Activated naive CD4-positive, alpha-beta T cell treated with anti-CD3 and anti-CD28 coated beads, Interleukin-2, amount 10 ng/mL, durations not matched to agents 7 days and 5 days (primary cell): ENCODE measurements around the gene DIP2B.
"Not testable (repeated sequence)": the region's sequence is repeated elsewhere in the genome, so short reads cannot be mapped to it uniquely, and the experiment has no call there.

Source experiments
- CTCF ChIA-PET: fragments of 350-600 bp; sonication (Branson Sonifier 250); formaldehyde crosslinking; loops from one replicate; lab custom pipeline; 2021; ENCODE audit warnings: antibody characterized with exemption; lab: Charles Lee
- DNase-seq: peaks from one replicate; pipeline ENCODE4 v3.0.0-alpha.2; 2020
- H3K27ac Mint-ChIP-seq: one replicate; pipeline ENCODE4 v1.8.0; 2021; ENCODE audit warnings: mild to moderate bottlenecking, moderate library complexity, mixed read lengths
- H3K27me3 Mint-ChIP-seq: one replicate; pipeline ENCODE4 v1.8.0; 2021; ENCODE audit warnings: mild to moderate bottlenecking, mixed read lengths
- H3K36me3 Mint-ChIP-seq: one replicate; pipeline ENCODE4 v1.8.0; 2021; ENCODE audit warnings: mixed read lengths
- H3K4me1 Mint-ChIP-seq: one replicate; pipeline ENCODE4 v1.8.0; 2021; ENCODE audit warnings: mixed read lengths
- H3K4me3 Mint-ChIP-seq: one replicate; pipeline ENCODE4 v1.8.0; 2021; ENCODE audit warnings: mild to moderate bottlenecking, moderate library complexity, mixed read lengths
- H3K9me3 Mint-ChIP-seq: one replicate; pipeline ENCODE4 v1.8.0; 2021; ENCODE audit warnings: mixed read lengths

Gene DIP2B

GRCh38 chr12:50549885-50550284 lies 45.1 kb downstream of the DIP2B start:
- Mint-ChIP-seq H3K4me3 (no peak overlapping the region), H3K9me3 (no peaks in the 10 kb centered on the region), H3K27ac (no peak overlapping the region), H3K27me3 (no peaks in the 10 kb centered on the region), H3K4me1 (peaks cover 11% of the 10 kb centered on the region), H3K36me3 (peaks cover 19% of the 10 kb centered on the region)
- no peak for DNase-seq
- CTCF ChIA-PET, result interaction anchor here (0.9 kb wide), 1 partner anchor 10 kb away, joined by 4 read pairs; no protein-coding TSS in a partner anchor

GRCh38 chr12:50550530-50551223 lies 45.9 kb downstream of the DIP2B start:
- CTCF ChIA-PET, result interaction anchor here (0.7 to 0.9 kb wide), 2 partner anchors 11 to 1193 kb away, joined by 3 to 4 read pairs; no protein-coding TSS in a partner anchor
- Mint-ChIP-seq H3K36me3 (peaks cover 24% of the 10 kb centered on the region), H3K4me3 (no peak overlapping the region), H3K9me3 (no peaks in the 10 kb centered on the region), H3K27me3 (no peaks in the 10 kb centered on the region), H3K4me1 (peaks cover 17% of the 10 kb centered on the region), H3K27ac (no peak overlapping the region)
- no peak for DNase-seq

- Mint-ChIP-seq H3K36me3 (peaks cover 21% of the 10 kb centered on the region), H3K27ac (no peak overlapping the region), H3K4me1 (peaks cover 17% of the 10 kb centered on the region), H3K4me3 (no peak overlapping the region), H3K9me3 (no peaks in the 10 kb centered on the region), H3K27me3 (no peaks in the 10 kb centered on the region)
- DNase-seq, result no peak
- CTCF ChIA-PET, result interaction anchor here (0.6 kb wide), 1 partner anchor 17 kb away, joined by 3 read pairs; no protein-coding TSS in a partner anchor
Observed at GRCh38 chr12:50551866-50552265, 47.1 kb downstream of the DIP2B start.

- DNase-seq, result no peak
- H3K4me1 Mint-ChIP-seq, result peaks cover 19% of the 10 kb centered on the region
- H3K27me3 Mint-ChIP-seq, result no peaks in the 10 kb centered on the region
- H3K36me3 Mint-ChIP-seq, result peaks cover 33% of the 10 kb centered on the region
- H3K27ac Mint-ChIP-seq, result no peak overlapping the region
- CTCF ChIA-PET, result interaction anchor here (1.6 kb wide), 1 partner anchor 17 kb away, joined by 3 read pairs; no protein-coding TSS in a partner anchor
- no peaks in the 10 kb centered on the region for H3K9me3 Mint-ChIP-seq
- no peak overlapping the region for H3K4me3 Mint-ChIP-seq
Observed at GRCh38 chr12:50554651-50555050, 49.9 kb downstream of the DIP2B start.

- CTCF ChIA-PET, result interaction anchor here (1.3 kb wide), 1 partner anchor 8 kb away, joined by 3 read pairs; no protein-coding TSS in a partner anchor
- Mint-ChIP-seq H3K27ac (no peak overlapping the region), H3K36me3 (peaks cover 33% of the 10 kb centered on the region), H3K27me3 (no peaks in the 10 kb centered on the region), H3K9me3 (no peaks in the 10 kb centered on the region), H3K4me3 (no peak overlapping the region), H3K4me1 (peaks cover 19% of the 10 kb centered on the region)
- no peak for DNase-seq
Observed at GRCh38 chr12:50555471-50555885, 50.7 kb downstream of the DIP2B start.

- no peak overlapping the region for H3K27ac Mint-ChIP-seq
- H3K36me3 Mint-ChIP-seq, result peaks cover 33% of the 10 kb centered on the region
- peaks cover 19% of the 10 kb centered on the region for H3K4me1 Mint-ChIP-seq
- CTCF ChIA-PET, result interaction anchor here (1.3 kb wide), 1 partner anchor 9 kb away, joined by 3 read pairs; no protein-coding TSS in a partner anchor
- no peaks in the 10 kb centered on the region for H3K9me3 Mint-ChIP-seq
- H3K4me3 Mint-ChIP-seq, result no peak overlapping the region
- no peaks in the 10 kb centered on the region for H3K27me3 Mint-ChIP-seq
- DNase-seq, result no peak
Observed at GRCh38 chr12:50556273-50556672, 51.5 kb downstream of the DIP2B start.

- DNase-seq, H3K9me3 Mint-ChIP-seq, H3K4me3 Mint-ChIP-seq, CTCF ChIA-PET, H3K27me3 Mint-ChIP-seq, H3K27ac Mint-ChIP-seq: not testable (repeated sequence)
- H3K4me1 Mint-ChIP-seq, result peaks cover 19% of the 10 kb centered on the region
- peaks cover 29% of the 10 kb centered on the region for H3K36me3 Mint-ChIP-seq
Observed at GRCh38 chr12:50556796-50557195, 52.0 kb downstream of the DIP2B start.

- Mint-ChIP-seq H3K9me3 (no peaks in the 10 kb centered on the region), H3K36me3 (peaks cover 26% of the 10 kb centered on the region), H3K27ac (no peak overlapping the region), H3K27me3 (no peaks in the 10 kb centered on the region), H3K4me1 (peaks cover 19% of the 10 kb centered on the region), H3K4me3 (no peak overlapping the region)
- CTCF ChIA-PET, result no interaction called here
- DNase-seq, result no peak
Observed at GRCh38 chr12:50557421-50557820, 52.6 kb downstream of the DIP2B start.

GRCh38 chr12:50558970-50559369 lies 54.2 kb downstream of the DIP2B start:
- no peak for DNase-seq
- H3K4me1 Mint-ChIP-seq, result peaks cover 18% of the 10 kb centered on the region
- peaks cover 21% of the 10 kb centered on the region for H3K36me3 Mint-ChIP-seq
- no peaks in the 10 kb centered on the region for H3K27me3 Mint-ChIP-seq
- no peaks in the 10 kb centered on the region for H3K9me3 Mint-ChIP-seq
- H3K4me3 Mint-ChIP-seq, result no peak overlapping the region
- CTCF ChIA-PET, result no interaction called here
- no peak overlapping the region for H3K27ac Mint-ChIP-seq

- Mint-ChIP-seq H3K27me3 (no peaks in the 10 kb centered on the region), H3K4me3 (no peak overlapping the region), H3K36me3 (peaks cover 14% of the 10 kb centered on the region), H3K27ac (no peak overlapping the region), H3K4me1 (peaks cover 23% of the 10 kb centered on the region), H3K9me3 (no peaks in the 10 kb centered on the region)
- CTCF ChIA-PET, result interaction anchor here (1.0 kb wide), 1 partner anchor 55 kb away, joined by 3 read pairs; no protein-coding TSS in a partner anchor
- DNase-seq, result no peak
Observed at GRCh38 chr12:50562520-50563433, 58.0 kb downstream of the DIP2B start.

GRCh38 chr12:50563434-50563787 lies 58.6 kb downstream of the DIP2B start:
- no peak overlapping the region for H3K4me3 Mint-ChIP-seq
- no peaks in the 10 kb centered on the region for H3K9me3 Mint-ChIP-seq
- DNase-seq, result no peak
- peaks cover 12% of the 10 kb centered on the region for H3K36me3 Mint-ChIP-seq
- H3K27ac Mint-ChIP-seq, result no peak overlapping the region
- no peaks in the 10 kb centered on the region for H3K27me3 Mint-ChIP-seq
- peaks cover 29% of the 10 kb centered on the region for H3K4me1 Mint-ChIP-seq
- CTCF ChIA-PET, result interaction anchor here (0.8 to 1.0 kb wide), 2 partner anchors 33 to 55 kb away, joined by 3 read pairs; no protein-coding TSS in a partner anchor

- H3K27me3 Mint-ChIP-seq, result no peaks in the 10 kb centered on the region
- H3K36me3 Mint-ChIP-seq, result peaks cover 10% of the 10 kb centered on the region
- no peak overlapping the region for H3K27ac Mint-ChIP-seq
- H3K4me1 Mint-ChIP-seq, result peaks cover 33% of the 10 kb centered on the region
- no peak overlapping the region for H3K4me3 Mint-ChIP-seq
- CTCF ChIA-PET, result interaction anchor here (0.8 kb wide), 1 partner anchor 32 kb away, joined by 3 read pairs; no protein-coding TSS in a partner anchor
- no peaks in the 10 kb centered on the region for H3K9me3 Mint-ChIP-seq
- no peak for DNase-seq
Observed at GRCh38 chr12:50564237-50564947, 59.6 kb downstream of the DIP2B start.

GRCh38 chr12:50564948-50565297 lies 60.1 kb downstream of the DIP2B start:
- Mint-ChIP-seq H3K9me3 (no peaks in the 10 kb centered on the region), H3K4me3 (no peak overlapping the region), H3K4me1 (peaks cover 33% of the 10 kb centered on the region), H3K27ac (no peak overlapping the region), H3K27me3 (no peaks in the 10 kb centered on the region), H3K36me3 (peaks cover 10% of the 10 kb centered on the region)
- CTCF ChIA-PET, result no interaction called here
- no peak for DNase-seq

GRCh38 chr12:50566066-50566465 lies 61.3 kb downstream of the DIP2B start:
- H3K9me3 Mint-ChIP-seq, result no peaks in the 10 kb centered on the region
- DNase-seq, result no peak
- CTCF ChIA-PET, result no interaction called here
- no peak overlapping the region for H3K4me3 Mint-ChIP-seq
- peaks cover 10% of the 10 kb centered on the region for H3K36me3 Mint-ChIP-seq
- no peak overlapping the region for H3K27ac Mint-ChIP-seq
- H3K4me1 Mint-ChIP-seq, result peaks cover 33% of the 10 kb centered on the region
- H3K27me3 Mint-ChIP-seq, result no peaks in the 10 kb centered on the region
